Endodermal cell (in vitro differentiated cells): Measurements from ENCODE around the gene ZNF507. TPM values are rescaled to one million over a fixed set of nuclear protein-coding genes. Genes with fewer than 3 reads are reported as not detected.

Source experiments
- DNase-seq: peaks from one replicate; pipeline ENCODE4 v3.0.0-alpha.2; 2017
- H3K27ac ChIP-seq: 2 replicates; pipeline ENCODE4 v1.5.1; 2013; ENCODE audit warnings: mild to moderate bottlenecking, low read depth, low read length, moderate library complexity
- H3K27me3 ChIP-seq: 2 replicates; pipeline ENCODE4 v1.6.1; 2013; ENCODE audit warnings: mild to moderate bottlenecking, low read length, moderate library complexity; ENCODE audit not compliant: insufficient read depth, control insufficient read depth, poor library complexity, severe bottlenecking
- H3K36me3 ChIP-seq: 2 replicates; pipeline ENCODE4 v1.7.0; 2013; ENCODE audit warnings: mild to moderate bottlenecking, low read length, moderate library complexity; ENCODE audit not compliant: control insufficient read depth, insufficient read depth
- H3K4me1 ChIP-seq: one replicate; pipeline ENCODE4 v1.7.0; 2013; ENCODE audit warnings: low read length; ENCODE audit not compliant: control insufficient read depth, insufficient read depth
- H3K4me3 ChIP-seq: 2 replicates; pipeline ENCODE4 v1.5.1; 2013; ENCODE audit warnings: mild to moderate bottlenecking, low read length, moderate library complexity
- H3K9ac ChIP-seq: 2 replicates; pipeline ENCODE4 v1.6.1; 2013; ENCODE audit warnings: mild to moderate bottlenecking, low read length, moderate library complexity; ENCODE audit not compliant: poor library complexity, severe bottlenecking; ENCODE audit errors: extremely low read depth
- H3K9me3 ChIP-seq: 2 replicates; pipeline ENCODE4 v1.6.1; 2013; ENCODE audit warnings: mild to moderate bottlenecking, low read length, moderate library complexity; ENCODE audit not compliant: control insufficient read depth
- H3K27ac Mint-ChIP-seq: 2 replicates; pipeline ENCODE4 v1.8.0; 2020; ENCODE audit warnings: mixed read lengths
- H3K27me3 Mint-ChIP-seq: 2 replicates; pipeline ENCODE4 v1.8.0; 2021; ENCODE audit warnings: mild to moderate bottlenecking, mixed read lengths; ENCODE audit not compliant: insufficient read depth
- H3K36me3 Mint-ChIP-seq: 2 replicates; pipeline ENCODE4 v1.8.0; 2020; ENCODE audit warnings: low read depth, mixed read lengths
- H3K4me1 Mint-ChIP-seq: 2 replicates; pipeline ENCODE4 v1.8.0; 2020; ENCODE audit warnings: mixed read lengths
- H3K4me3 Mint-ChIP-seq: 2 replicates; pipeline ENCODE4 v1.8.0; 2020; ENCODE audit warnings: mild to moderate bottlenecking, moderate library complexity, mixed read lengths
- H3K9me3 Mint-ChIP-seq: 2 replicates; pipeline ENCODE4 v1.8.0; 2020; ENCODE audit warnings: mild to moderate bottlenecking, mixed read lengths
- WGBS, 2 experiments: methylation state at CpG; one replicate each; pipeline versions ENCODE4 v1.1.5 to v1.1.7; 2013; ENCODE audit warnings: missing lambda C conversion rate in 2 of 2, mixed read lengths in 1 of 2; ENCODE audit not compliant: insufficient coverage in 1 of 2, insufficient read length in 1 of 2; 5-methylcytosine and 5-hydroxymethylcytosine counted together
- total RNA-seq, 2 donors: library from RNA; stranded (reverse); fragmentation: NEBNext Ultra II Directional in 1 of 2; extraction: Animal tissue kit (Norgen Biotek cat#: 25700) in 1 of 2; gene quantifications; 2 replicates in 1 of 2; 3 replicates in 1 of 2; pipeline ENCODE4 v1.2.1, GENCODE V29; 2021
- TF ChIP-seq, protein P1 (sequence below): fragments of 200-600 bp; sonication (generic); conservative IDR thresholded peaks from 2 replicates; pipeline ENCODE4 v1.5.0; 2021; ENCODE audit warnings: antibody characterized with exemption, mild to moderate bottlenecking

Gene ZNF507
- total RNA-seq, 2 donors from 2014 or later, result 28.0 to 32.5 TPM

DNA sequence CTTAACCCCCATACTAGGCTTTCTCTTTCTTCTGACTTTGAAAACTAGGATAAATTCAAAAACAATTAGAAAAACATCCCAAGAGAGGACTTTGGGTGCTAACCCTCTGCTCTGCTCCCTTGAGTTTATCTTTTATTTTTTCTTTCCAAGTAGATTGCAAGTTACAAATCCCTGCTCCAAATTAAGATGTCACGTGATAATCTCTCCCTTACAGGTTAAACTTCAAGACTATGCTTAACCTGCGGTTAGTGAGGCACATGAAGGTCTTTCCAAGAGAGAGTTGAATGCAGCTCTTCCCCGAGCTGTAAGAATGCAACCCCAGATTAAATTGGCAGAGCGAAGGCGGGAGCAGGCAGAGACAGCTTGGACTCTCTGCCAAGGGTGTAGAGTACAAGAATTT, 12.2 kb upstream of the ZNF507 start:
- no peaks in the 10 kb centered on the region for H3K36me3 ChIP-seq
- WGBS, 2 experiments, result 94 to 95% methylated on average over 5 of the region's 5 CpGs
- H3K9me3 Mint-ChIP-seq, result no peaks in the 10 kb centered on the region
- H3K27ac ChIP-seq, result no peak overlapping the region
- H3K4me1 Mint-ChIP-seq, result peaks cover 2% of the 10 kb centered on the region
- no peak overlapping the region for H3K4me3 ChIP-seq
- no peak overlapping the region for H3K9ac ChIP-seq
- no peak overlapping the region for H3K4me3 Mint-ChIP-seq
- no peak overlapping the region for H3K27ac Mint-ChIP-seq
- H3K4me1 ChIP-seq, result no peaks in the 10 kb centered on the region
- TF ChIP-seq, protein P1, sequence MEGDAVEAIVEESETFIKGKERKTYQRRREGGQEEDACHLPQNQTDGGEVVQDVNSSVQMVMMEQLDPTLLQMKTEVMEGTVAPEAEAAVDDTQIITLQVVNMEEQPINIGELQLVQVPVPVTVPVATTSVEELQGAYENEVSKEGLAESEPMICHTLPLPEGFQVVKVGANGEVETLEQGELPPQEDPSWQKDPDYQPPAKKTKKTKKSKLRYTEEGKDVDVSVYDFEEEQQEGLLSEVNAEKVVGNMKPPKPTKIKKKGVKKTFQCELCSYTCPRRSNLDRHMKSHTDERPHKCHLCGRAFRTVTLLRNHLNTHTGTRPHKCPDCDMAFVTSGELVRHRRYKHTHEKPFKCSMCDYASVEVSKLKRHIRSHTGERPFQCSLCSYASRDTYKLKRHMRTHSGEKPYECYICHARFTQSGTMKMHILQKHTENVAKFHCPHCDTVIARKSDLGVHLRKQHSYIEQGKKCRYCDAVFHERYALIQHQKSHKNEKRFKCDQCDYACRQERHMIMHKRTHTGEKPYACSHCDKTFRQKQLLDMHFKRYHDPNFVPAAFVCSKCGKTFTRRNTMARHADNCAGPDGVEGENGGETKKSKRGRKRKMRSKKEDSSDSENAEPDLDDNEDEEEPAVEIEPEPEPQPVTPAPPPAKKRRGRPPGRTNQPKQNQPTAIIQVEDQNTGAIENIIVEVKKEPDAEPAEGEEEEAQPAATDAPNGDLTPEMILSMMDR, result no peak
- H3K27me3 ChIP-seq, result no peaks in the 10 kb centered on the region
- peaks cover 4% of the 10 kb centered on the region for H3K27me3 Mint-ChIP-seq
- no peaks in the 10 kb centered on the region for H3K36me3 Mint-ChIP-seq
- DNase-seq, result no peak
- no peaks in the 10 kb centered on the region for H3K9me3 ChIP-seq

DNA sequence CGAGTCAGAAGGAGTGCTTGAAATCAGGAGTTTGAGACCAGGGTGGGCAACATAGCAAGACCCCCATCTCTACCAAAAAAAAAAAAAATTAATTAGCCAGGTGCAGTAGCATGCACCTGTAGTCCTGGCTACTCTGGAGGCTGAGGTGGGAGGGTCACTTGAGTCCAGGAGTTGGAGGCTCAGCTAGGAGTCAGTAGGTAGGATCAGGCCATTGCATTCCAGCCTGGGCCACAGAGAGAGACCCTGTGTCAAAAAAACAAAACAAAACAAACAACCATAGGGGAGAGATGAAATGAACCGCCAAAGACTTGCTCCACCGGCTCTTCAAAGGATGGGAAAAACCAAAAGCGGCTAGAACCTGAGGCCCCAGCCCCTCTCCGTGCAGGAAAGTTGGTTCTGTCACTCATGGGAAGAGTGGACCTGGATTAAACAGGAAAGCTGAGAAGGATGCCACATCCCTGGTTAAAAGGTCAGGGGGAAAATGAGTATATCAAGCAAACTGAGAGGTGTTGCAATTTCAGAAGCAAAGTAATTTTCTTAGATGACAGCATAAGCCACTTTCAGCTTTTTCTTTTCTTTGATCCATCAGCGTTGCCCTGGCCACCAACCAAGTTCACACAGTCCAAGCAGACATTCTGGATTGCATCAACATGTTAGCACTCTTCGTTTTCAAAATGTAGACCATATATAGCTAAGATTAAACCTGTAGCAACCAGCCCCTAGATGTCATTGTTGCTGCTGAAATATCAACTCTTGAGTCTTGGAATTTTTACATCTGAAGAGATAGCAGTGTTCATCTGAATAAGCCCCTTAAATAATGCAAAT, 8.9 kb upstream of the ZNF507 start:
- Histone ChIP-seq H3K36me3 (no peaks in the 10 kb centered on the region), H3K4me3 (no peak overlapping the region), H3K9ac (no peak overlapping the region), H3K9me3 (no peaks in the 10 kb centered on the region), H3K4me1 (no peaks in the 10 kb centered on the region), H3K27me3 (no peaks in the 10 kb centered on the region), H3K27ac (no peak overlapping the region)
- H3K4me1 Mint-ChIP-seq, result peaks cover 9% of the 10 kb centered on the region
- H3K36me3 Mint-ChIP-seq, result no peaks in the 10 kb centered on the region
- TF ChIP-seq, protein P1, result no peak
- DNase-seq, result no peak
- peaks cover 4% of the 10 kb centered on the region for H3K27me3 Mint-ChIP-seq
- no peaks in the 10 kb centered on the region for H3K9me3 Mint-ChIP-seq
- no peak overlapping the region for H3K4me3 Mint-ChIP-seq
- 90 to 95% methylated on average over 5 to 7 of the region's 7 CpGs for WGBS, 2 experiments
- no peak overlapping the region for H3K27ac Mint-ChIP-seq

DNA sequence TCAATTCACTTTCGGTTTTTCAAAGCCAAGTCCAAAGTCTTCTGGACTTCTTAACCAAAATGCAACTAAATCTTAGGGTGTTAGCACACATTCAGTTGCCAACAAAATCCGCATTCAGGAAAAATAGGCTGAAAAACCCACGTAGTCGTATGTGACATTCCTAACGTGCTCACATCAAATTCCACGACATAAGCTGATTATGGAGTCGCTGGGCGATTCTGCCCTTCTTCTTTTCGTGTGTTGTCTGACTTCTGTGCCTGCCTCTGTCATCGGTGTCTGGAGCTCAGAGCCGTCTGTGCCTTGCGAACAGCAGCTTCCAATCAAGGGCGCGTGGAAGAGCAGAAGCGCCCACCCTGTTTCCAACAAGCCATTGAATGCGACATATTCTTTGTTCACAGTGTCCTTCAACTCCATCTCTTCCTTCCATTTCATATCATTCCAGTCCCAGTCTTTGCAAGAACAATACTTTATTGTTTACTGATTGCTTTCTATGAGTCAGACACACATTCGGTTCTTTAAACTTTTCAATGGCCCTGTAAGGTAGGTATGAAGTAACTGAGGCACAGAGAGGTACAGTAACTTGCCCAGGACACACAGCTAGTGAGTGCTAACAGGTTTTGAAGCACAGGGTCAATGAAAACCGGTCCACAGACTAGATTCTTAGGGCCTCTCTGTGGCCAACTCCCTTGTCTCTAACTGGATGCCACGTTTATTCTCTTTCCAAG, 8.2 kb upstream of the ZNF507 start:
- no peaks in the 10 kb centered on the region for H3K36me3 Mint-ChIP-seq
- no peaks in the 10 kb centered on the region for H3K27me3 ChIP-seq
- peaks cover 15% of the 10 kb centered on the region for H3K4me1 Mint-ChIP-seq
- no peaks in the 10 kb centered on the region for H3K4me1 ChIP-seq
- H3K27me3 Mint-ChIP-seq, result peaks cover 4% of the 10 kb centered on the region
- H3K27ac Mint-ChIP-seq, result no peak overlapping the region
- H3K9me3 Mint-ChIP-seq, result no peaks in the 10 kb centered on the region
- DNase-seq, result no peak
- no peak overlapping the region for H3K27ac ChIP-seq
- no peak overlapping the region for H3K4me3 Mint-ChIP-seq
- no peaks in the 10 kb centered on the region for H3K9me3 ChIP-seq
- no peaks in the 10 kb centered on the region for H3K36me3 ChIP-seq
- TF ChIP-seq, protein P1, result no peak
- H3K4me3 ChIP-seq, result no peak overlapping the region
- 90 to 93% methylated on average over 18 to 19 of the region's 19 CpGs for WGBS, 2 experiments
- no peak overlapping the region for H3K9ac ChIP-seq
